PFSK-1 (cell line): ENCODE results near the gene SRP9.

Experiments used
- FOXP2 ChIP-seq: optimal IDR thresholded peaks from 2 replicates; pipeline ENCODE3; 2011; ENCODE audit warnings: borderline replicate concordance, control low read depth, inconsistent platforms; ENCODE audit not compliant: insufficient read depth; ENCODE audit errors: extremely low read length, extremely low read depth
- POLR2AphosphoS5 ChIP-seq: IDR thresholded peaks from 2 replicates; pipeline ENCODE4 v1.6.1; 2012; ENCODE audit warnings: low read depth, mild to moderate bottlenecking, control low read depth, low read length, moderate library complexity
- SIN3A ChIP-seq: IDR thresholded peaks from 2 replicates; pipeline ENCODE4 v1.6.1; 2012; ENCODE audit warnings: mild to moderate bottlenecking, low read length, moderate library complexity, borderline replicate concordance; ENCODE audit not compliant: insufficient read depth
- TAF1 ChIP-seq: IDR thresholded peaks from 2 replicates; pipeline ENCODE4 v1.6.1; 2012; ENCODE audit warnings: low read length, control low read depth, borderline replicate concordance; ENCODE audit not compliant: insufficient read depth
- TF ChIP-seq, protein P1 (sequence below), 2 experiments: IDR thresholded peaks; 2 replicates each; pipeline versions ENCODE4 v1.6.1 to v1.8.0; 2011 to 2012; ENCODE audit warnings: low read depth in 2 of 2, low read length in 2 of 2, control low read depth in 1 of 2, inconsistent platforms in 1 of 2, mild to moderate bottlenecking in 1 of 2, moderate library complexity in 1 of 2; ENCODE audit not compliant: insufficient read depth in 1 of 2

SRP9 gene

DNA sequence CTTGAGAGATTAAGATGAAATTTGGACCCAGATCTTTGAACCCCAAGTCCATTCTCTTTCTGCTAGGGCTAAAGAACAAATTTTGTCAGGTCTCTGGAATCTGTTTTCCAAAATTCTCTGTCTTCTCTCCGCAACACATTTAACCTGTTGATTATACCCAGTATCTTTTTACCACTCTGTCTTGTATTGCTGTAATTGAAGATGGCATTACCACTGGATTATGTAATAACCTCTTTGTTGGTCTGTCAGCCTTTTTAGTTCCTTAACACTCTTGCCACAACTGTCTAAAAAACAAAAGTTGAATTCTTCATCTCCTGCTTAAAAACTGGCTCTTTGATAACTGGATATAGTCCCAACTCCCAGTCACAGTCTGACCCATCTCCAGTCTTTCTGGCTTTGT, 3.0 kb downstream of the SRP9 start:
- TF ChIP-seq POLR2AphosphoS5 (no peak), SIN3A (no peak), TAF1 (no peak), FOXP2 (no peak)
- TF ChIP-seq, protein P1, sequence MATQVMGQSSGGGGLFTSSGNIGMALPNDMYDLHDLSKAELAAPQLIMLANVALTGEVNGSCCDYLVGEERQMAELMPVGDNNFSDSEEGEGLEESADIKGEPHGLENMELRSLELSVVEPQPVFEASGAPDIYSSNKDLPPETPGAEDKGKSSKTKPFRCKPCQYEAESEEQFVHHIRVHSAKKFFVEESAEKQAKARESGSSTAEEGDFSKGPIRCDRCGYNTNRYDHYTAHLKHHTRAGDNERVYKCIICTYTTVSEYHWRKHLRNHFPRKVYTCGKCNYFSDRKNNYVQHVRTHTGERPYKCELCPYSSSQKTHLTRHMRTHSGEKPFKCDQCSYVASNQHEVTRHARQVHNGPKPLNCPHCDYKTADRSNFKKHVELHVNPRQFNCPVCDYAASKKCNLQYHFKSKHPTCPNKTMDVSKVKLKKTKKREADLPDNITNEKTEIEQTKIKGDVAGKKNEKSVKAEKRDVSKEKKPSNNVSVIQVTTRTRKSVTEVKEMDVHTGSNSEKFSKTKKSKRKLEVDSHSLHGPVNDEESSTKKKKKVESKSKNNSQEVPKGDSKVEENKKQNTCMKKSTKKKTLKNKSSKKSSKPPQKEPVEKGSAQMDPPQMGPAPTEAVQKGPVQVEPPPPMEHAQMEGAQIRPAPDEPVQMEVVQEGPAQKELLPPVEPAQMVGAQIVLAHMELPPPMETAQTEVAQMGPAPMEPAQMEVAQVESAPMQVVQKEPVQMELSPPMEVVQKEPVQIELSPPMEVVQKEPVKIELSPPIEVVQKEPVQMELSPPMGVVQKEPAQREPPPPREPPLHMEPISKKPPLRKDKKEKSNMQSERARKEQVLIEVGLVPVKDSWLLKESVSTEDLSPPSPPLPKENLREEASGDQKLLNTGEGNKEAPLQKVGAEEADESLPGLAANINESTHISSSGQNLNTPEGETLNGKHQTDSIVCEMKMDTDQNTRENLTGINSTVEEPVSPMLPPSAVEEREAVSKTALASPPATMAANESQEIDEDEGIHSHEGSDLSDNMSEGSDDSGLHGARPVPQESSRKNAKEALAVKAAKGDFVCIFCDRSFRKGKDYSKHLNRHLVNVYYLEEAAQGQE (IDR thresholded peaks at IDR 0.05; ENCODE audit: insufficient read depth in 1 of 2, low read depth in 2 of 2, low read length in 2 of 2): no peak

DNA sequence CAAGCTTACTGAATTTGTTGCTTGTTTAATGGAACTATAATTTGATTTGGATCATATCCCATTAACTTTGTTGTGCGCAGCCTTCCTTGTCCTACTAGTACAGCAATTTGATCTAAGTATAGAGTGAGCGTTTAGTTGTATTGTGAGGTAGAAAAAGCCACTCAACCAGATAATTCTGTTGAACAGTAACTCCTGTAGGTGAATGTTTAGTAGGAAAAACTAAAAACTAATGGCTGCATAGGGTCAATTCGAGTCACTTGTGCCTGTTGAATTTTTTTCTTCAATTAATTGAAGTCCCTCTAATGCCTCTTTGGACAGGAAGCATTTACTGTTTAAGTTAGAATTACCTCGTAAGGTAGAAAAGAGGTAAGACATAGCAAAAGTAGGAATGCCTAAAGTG, 17.3 kb downstream of the SRP9 start:
- TF ChIP-seq, protein P1 (IDR thresholded peaks at IDR 0.05; ENCODE audit: insufficient read depth in 1 of 2, low read depth in 2 of 2, low read length in 2 of 2): no peak
- TF ChIP-seq TAF1: no peak
- no peak for TF ChIP-seq POLR2AphosphoS5
- no peak for TF ChIP-seq SIN3A
- no peak for TF ChIP-seq FOXP2

DNA sequence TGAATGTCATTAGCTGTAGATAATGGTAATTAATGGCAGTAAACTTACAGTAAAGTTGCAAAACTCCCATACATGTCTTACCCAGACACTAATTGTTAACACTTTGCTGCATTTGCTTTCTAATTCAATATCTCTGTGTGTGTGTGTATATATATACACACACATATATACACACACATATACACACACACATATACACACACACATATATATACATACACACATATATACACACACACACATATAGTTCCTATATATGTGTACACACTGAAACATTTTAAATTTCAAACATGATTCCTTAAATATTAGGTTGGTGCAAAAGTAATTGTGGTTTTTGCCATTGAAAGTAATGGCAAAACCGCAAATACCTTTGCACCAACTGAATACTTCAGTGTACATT, 28.6 kb downstream of the SRP9 start:
- TF ChIP-seq POLR2AphosphoS5 (no peak), TAF1 (no peak), SIN3A (no peak), FOXP2 (no peak)
- TF ChIP-seq, protein P1 (IDR thresholded peaks at IDR 0.05; ENCODE audit: insufficient read depth in 1 of 2, low read depth in 2 of 2, low read length in 2 of 2): no peak

DNA sequence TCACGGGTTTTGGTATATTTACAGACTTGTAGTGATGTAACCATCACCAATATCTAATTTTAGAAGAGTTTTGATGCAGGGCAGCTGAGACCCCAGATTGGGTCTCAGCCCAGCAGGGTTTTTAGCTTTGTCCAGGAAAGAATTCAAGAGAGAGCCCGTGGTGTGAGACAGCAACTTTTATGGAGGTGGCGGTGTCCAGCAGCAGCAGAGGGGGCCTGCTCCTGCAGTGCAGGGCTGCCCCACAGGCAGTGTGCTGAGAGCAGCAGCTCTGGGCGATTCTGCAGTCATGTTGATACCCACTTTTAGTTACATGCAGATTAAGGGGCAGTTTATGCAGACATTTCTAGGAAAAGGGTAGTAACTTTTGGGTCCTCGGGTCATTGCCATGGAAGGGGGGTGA, 30.5 kb downstream of the SRP9 start:
- TF ChIP-seq FOXP2 (no peak), SIN3A (no peak), TAF1 (no peak), POLR2AphosphoS5 (no peak)
- TF ChIP-seq, protein P1 (IDR thresholded peaks at IDR 0.05; ENCODE audit: insufficient read depth in 1 of 2, low read depth in 2 of 2, low read length in 2 of 2): no peak
